Measurements from ENCODE around the gene DUSP2.

DUSP2 gene

GRCh38 chr2:96146881-96147592 is 1.8 kb upstream of the DUSP2 start:
- no peak for DNase-seq (ENCODE audit: low read depth)
- H3K4me3 ChIP-seq (ENCODE audit: low read depth, low read length): no peak overlapping the region
- TF ChIP-seq, protein P1, sequence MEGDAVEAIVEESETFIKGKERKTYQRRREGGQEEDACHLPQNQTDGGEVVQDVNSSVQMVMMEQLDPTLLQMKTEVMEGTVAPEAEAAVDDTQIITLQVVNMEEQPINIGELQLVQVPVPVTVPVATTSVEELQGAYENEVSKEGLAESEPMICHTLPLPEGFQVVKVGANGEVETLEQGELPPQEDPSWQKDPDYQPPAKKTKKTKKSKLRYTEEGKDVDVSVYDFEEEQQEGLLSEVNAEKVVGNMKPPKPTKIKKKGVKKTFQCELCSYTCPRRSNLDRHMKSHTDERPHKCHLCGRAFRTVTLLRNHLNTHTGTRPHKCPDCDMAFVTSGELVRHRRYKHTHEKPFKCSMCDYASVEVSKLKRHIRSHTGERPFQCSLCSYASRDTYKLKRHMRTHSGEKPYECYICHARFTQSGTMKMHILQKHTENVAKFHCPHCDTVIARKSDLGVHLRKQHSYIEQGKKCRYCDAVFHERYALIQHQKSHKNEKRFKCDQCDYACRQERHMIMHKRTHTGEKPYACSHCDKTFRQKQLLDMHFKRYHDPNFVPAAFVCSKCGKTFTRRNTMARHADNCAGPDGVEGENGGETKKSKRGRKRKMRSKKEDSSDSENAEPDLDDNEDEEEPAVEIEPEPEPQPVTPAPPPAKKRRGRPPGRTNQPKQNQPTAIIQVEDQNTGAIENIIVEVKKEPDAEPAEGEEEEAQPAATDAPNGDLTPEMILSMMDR (IDR thresholded peaks at IDR 0.05; ENCODE audit: control insufficient read depth, extremely low read depth, insufficient read depth): no peak

- H3K4me3 ChIP-seq (ENCODE audit: low read depth, low read length): no peak overlapping the region
- TF ChIP-seq, protein P1 (IDR thresholded peaks at IDR 0.05; ENCODE audit: control insufficient read depth, extremely low read depth, insufficient read depth): no peak
- no peak for DNase-seq (ENCODE audit: low read depth)
These were observed 1.1 kb upstream of the DUSP2 start for GRCh38 chr2:96146153-96146880.

GRCh38 chr2:96145848-96146152 is 560 bp upstream of the DUSP2 start:
- peak overlapping the region; percentile 84; the same call in 1 of the 2 replicates for H3K4me3 ChIP-seq (ENCODE audit: low read depth, low read length)
- no peak for DNase-seq (ENCODE audit: low read depth)
- TF ChIP-seq, protein P1 (IDR thresholded peaks at IDR 0.05; ENCODE audit: control insufficient read depth, extremely low read depth, insufficient read depth): no peak

GRCh38 chr2:96144481-96145035 is 682 bp downstream of the DUSP2 start:
- no peak for DNase-seq (ENCODE audit: low read depth)
- peak overlapping the region; percentile 84 for H3K4me3 ChIP-seq (ENCODE audit: low read depth, low read length)
- TF ChIP-seq, protein P1 (IDR thresholded peaks at IDR 0.05; ENCODE audit: control insufficient read depth, extremely low read depth, insufficient read depth): no peak

- peak; percentile 41 for DNase-seq (ENCODE audit: low read depth)
These were observed 1.3 kb downstream of the DUSP2 start for GRCh38 chr2:96143848-96144480.

DNA sequence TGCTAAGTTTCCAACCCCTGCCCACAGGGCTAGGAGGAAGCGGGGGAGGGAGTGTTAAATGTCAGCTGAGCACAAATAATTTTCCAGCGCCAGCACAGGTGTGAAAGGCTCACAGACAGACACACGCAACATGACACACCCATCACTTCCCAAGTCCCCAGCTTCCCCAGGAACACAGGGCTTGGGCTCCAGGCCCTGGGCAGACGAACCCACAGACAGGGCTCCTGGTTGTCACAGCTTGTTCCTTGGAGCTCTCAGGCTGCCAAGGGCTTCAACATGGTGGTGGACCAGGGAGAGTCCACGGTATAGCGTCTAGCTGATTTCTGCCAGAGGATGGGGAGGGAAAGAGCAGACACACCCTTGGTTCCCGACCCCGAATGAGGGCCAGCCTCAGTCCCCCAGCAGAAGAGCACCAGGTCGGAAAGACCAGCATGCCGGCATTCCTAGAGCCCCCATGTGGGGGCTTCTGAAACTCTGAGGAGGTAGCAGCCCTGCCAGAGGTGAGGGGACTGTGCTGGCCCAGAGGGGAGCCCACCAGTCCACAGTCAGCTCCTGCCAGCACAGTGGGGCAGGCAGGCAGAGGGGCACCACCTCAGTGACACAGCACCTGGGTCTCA is 1.9 kb downstream of the DUSP2 start:
- H3K4me3 ChIP-seq (ENCODE audit: low read depth, low read length): peak overlapping the region; percentile 84
- TF ChIP-seq, protein P1 (IDR thresholded peaks at IDR 0.05; ENCODE audit: control insufficient read depth, extremely low read depth, insufficient read depth): no peak
- no peak for DNase-seq (ENCODE audit: low read depth)

More at GRCh38 chr2:96143848-96144480, 1.3 kb downstream of the DUSP2 start:
- TF ChIP-seq, protein P1 (IDR thresholded peaks at IDR 0.05; ENCODE audit: control insufficient read depth, extremely low read depth, insufficient read depth): peak; percentile 53
- peak overlapping the region; percentile 84 for H3K4me3 ChIP-seq (ENCODE audit: low read depth, low read length)
